OCI-LY1 (cell line): ENCODE results near the gene FAM13A.

Experiments
- H2AFZ ChIP-seq: fragments of 200-600 bp; sonication (generic), shearing (Covaris generic); 2 replicates; pipeline ENCODE4 v1.6.0; 2014; ENCODE audit warnings: antibody characterized with exemption, mild to moderate bottlenecking, low read length
- H3F3A ChIP-seq: fragments of 200-600 bp; sonication (generic), shearing (Covaris generic); 2 replicates; pipeline ENCODE4 v1.6.0; 2014; ENCODE audit warnings: mild to moderate bottlenecking, antibody characterized with exemption, low read length, moderate library complexity; ENCODE audit not compliant: insufficient read depth
- H3K27ac ChIP-seq: fragments of 200-600 bp; sonication (generic); 2 replicates; pipeline ENCODE4 v1.5.1; 2014; ENCODE audit warnings: low read length, mixed run types, mild to moderate bottlenecking, low read depth; ENCODE audit not compliant: poor library complexity, severe bottlenecking
- H3K27me3 ChIP-seq: fragments of 200-600 bp; sonication (generic); 2 replicates; pipeline ENCODE4 v1.6.0; 2014; ENCODE audit warnings: antibody characterized with exemption, mild to moderate bottlenecking, low read length, moderate library complexity; ENCODE audit not compliant: insufficient read depth
- H3K36me3 ChIP-seq: fragments of 200-600 bp; sonication (generic); 2 replicates; pipeline ENCODE4 v1.6.1; 2014; ENCODE audit warnings: mild to moderate bottlenecking, antibody characterized with exemption, low read length, moderate library complexity, mixed read lengths; ENCODE audit not compliant: insufficient read depth
- H3K4me1 ChIP-seq: fragments of 200-600 bp; sonication (generic); 2 replicates; pipeline ENCODE4 v1.5.1; 2014; ENCODE audit warnings: mild to moderate bottlenecking, low read length, moderate library complexity; ENCODE audit not compliant: insufficient read depth, severe bottlenecking
- H3K4me2 ChIP-seq: fragments of 200-600 bp; sonication (generic), shearing (Covaris generic); 2 replicates; pipeline ENCODE4 v1.6.1; 2014; ENCODE audit warnings: low read length
- H3K4me3 ChIP-seq: fragments of 200-600 bp; sonication (generic); 2 replicates; pipeline ENCODE4 v1.5.1; 2014; ENCODE audit warnings: low read length, low read depth, mild to moderate bottlenecking, mixed read lengths; ENCODE audit not compliant: poor library complexity, severe bottlenecking
- H3K79me2 ChIP-seq: fragments of 200-600 bp; shearing (Covaris generic); 2 replicates; pipeline ENCODE4 v1.6.1; 2016; ENCODE audit warnings: mixed run types, low read length, mixed read lengths; ENCODE audit not compliant: insufficient read depth
- H3K9ac ChIP-seq: fragments of 200-600 bp; sonication (generic), shearing (Covaris generic); 2 replicates; pipeline ENCODE4 v1.6.1; 2014; ENCODE audit warnings: mild to moderate bottlenecking, low read length, mixed read lengths
- H3K9me2 ChIP-seq: fragments of 200-600 bp; sonication (generic), shearing (Covaris generic); 2 replicates; pipeline ENCODE4 v1.6.1; 2014; ENCODE audit warnings: low read depth, mild to moderate bottlenecking, low read length, mixed read lengths
- H3K9me3 ChIP-seq: fragments of 200-600 bp; shearing (Covaris generic); 2 replicates; pipeline ENCODE4 v1.6.1; 2014; ENCODE audit warnings: low read length, mixed read lengths
- H4K20me1 ChIP-seq: fragments of 200-600 bp; sonication (generic), shearing (Covaris generic); 2 replicates; pipeline ENCODE4 v1.6.0; 2016; ENCODE audit warnings: mild to moderate bottlenecking, low read length; ENCODE audit not compliant: insufficient read depth
- EZH2 ChIP-seq: fragments of 200-600 bp; sonication (generic), shearing (Covaris generic); IDR thresholded peaks from 2 replicates; pipeline ENCODE4 v1.8.0; 2017; ENCODE audit warnings: borderline replicate concordance, mixed run types, mild to moderate bottlenecking, antibody characterized with exemption, low read length, moderate library complexity, mixed read lengths
- TF ChIP-seq, protein P1 (sequence below): fragments of 200-600 bp; sonication (generic), shearing (Covaris generic); IDR thresholded peaks from 2 replicates; pipeline ENCODE4 v1.5.1; 2017; ENCODE audit warnings: mild to moderate bottlenecking, antibody characterized with exemption, low read length, moderate library complexity, mixed read lengths

Gene FAM13A

DNA sequence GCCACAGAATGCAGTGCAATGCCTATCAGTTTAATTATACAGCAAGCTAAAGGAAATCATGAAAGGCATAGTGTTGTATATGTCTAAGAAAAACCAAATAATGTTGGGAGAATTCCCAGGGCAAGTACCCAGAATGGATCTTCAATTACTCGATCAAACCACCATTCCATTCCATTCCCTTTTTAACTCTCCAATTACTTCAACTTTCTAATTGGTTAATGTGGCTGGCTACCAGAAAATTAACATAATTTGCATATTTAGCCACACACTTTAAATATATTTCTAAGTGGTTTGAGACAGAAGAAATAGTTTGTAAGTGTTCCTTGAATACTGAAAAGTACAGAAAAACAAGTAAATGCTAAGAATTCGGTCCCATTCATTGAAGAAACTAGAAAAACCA, 247.9 kb downstream of the FAM13A start:
- Histone ChIP-seq H3F3A (no peaks in the 10 kb centered on the region), H3K36me3 (no peaks in the 10 kb centered on the region), H3K9ac (no peak overlapping the region), H3K27me3 (no peaks in the 10 kb centered on the region), H3K4me2 (no peak overlapping the region), H3K79me2 (no peaks in the 10 kb centered on the region), H4K20me1 (no peaks in the 10 kb centered on the region), H3K27ac (no peak overlapping the region), H3K9me2 (no peaks in the 10 kb centered on the region), H3K4me3 (no peak overlapping the region), H3K4me1 (no peaks in the 10 kb centered on the region), H3K9me3 (no peaks in the 10 kb centered on the region), H2AFZ (no peak overlapping the region)
- TF ChIP-seq, protein P1, sequence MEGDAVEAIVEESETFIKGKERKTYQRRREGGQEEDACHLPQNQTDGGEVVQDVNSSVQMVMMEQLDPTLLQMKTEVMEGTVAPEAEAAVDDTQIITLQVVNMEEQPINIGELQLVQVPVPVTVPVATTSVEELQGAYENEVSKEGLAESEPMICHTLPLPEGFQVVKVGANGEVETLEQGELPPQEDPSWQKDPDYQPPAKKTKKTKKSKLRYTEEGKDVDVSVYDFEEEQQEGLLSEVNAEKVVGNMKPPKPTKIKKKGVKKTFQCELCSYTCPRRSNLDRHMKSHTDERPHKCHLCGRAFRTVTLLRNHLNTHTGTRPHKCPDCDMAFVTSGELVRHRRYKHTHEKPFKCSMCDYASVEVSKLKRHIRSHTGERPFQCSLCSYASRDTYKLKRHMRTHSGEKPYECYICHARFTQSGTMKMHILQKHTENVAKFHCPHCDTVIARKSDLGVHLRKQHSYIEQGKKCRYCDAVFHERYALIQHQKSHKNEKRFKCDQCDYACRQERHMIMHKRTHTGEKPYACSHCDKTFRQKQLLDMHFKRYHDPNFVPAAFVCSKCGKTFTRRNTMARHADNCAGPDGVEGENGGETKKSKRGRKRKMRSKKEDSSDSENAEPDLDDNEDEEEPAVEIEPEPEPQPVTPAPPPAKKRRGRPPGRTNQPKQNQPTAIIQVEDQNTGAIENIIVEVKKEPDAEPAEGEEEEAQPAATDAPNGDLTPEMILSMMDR, result no peak
- TF ChIP-seq EZH2, result no peak

GRCh38 chr4:88807499-88807898, 249.5 kb downstream of the FAM13A start:
- no peak for TF ChIP-seq EZH2
- TF ChIP-seq, protein P1, result no peak

GRCh38 chr4:88804234-88804633, 252.8 kb downstream of the FAM13A start:
- Histone ChIP-seq H3K4me2 (no peak overlapping the region), H3F3A (no peaks in the 10 kb centered on the region), H3K9me3 (no peaks in the 10 kb centered on the region), H3K4me1 (no peaks in the 10 kb centered on the region), H3K27ac (no peak overlapping the region), H3K27me3 (no peaks in the 10 kb centered on the region), H3K9me2 (no peaks in the 10 kb centered on the region), H3K9ac (no peak overlapping the region), H3K79me2 (no peaks in the 10 kb centered on the region), H3K4me3 (no peak overlapping the region), H3K36me3 (no peaks in the 10 kb centered on the region), H4K20me1 (no peaks in the 10 kb centered on the region), H2AFZ (no peak overlapping the region)
- no peak for TF ChIP-seq EZH2
- TF ChIP-seq, protein P1, result no peak

More at GRCh38 chr4:88807499-88807898, 249.5 kb downstream of the FAM13A start:
- Histone ChIP-seq H3K4me2 (no peak overlapping the region), H3K36me3 (no peaks in the 10 kb centered on the region), H2AFZ (no peak overlapping the region), H3K79me2 (no peaks in the 10 kb centered on the region), H3K9ac (no peak overlapping the region), H3K9me2 (no peaks in the 10 kb centered on the region), H3K27ac (no peak overlapping the region), H3K4me3 (no peak overlapping the region), H3F3A (no peaks in the 10 kb centered on the region), H3K4me1 (no peaks in the 10 kb centered on the region), H3K9me3 (no peaks in the 10 kb centered on the region), H3K27me3 (no peaks in the 10 kb centered on the region), H4K20me1 (no peaks in the 10 kb centered on the region)
